ENCODE results near the gene SDC4.

DNA sequence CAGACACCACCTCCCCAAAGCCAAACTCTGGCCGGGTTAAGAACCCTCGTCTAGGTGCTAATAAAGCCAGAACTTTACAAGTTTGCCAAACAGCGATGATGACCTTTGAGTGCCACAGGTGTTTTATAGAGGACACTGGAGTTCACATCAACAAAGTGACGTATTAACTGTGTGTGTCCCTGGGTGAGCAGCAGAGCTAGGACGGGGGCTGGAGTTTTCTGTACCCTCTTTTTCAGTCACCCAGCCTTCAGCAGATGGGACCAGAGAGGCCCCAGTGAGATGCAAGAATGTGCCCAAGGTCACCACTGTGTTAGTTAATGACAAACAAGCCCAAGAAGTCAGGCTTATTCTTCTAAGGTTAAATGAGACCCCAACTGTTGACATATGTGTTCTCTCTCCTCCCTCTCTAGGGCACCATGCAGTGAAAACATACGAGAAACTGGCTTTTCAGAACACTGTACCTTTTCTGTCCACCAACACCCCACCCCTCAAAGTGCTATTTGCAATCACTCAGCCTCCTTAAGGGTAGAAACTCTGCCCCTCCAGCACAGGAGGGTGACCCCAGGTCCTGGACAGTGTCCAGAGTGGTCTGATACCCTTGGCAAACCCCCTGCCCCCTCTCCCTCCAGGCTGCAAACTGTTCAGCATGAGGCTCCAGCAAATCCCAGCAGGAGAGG, 5.2 kb downstream of the SDC4 start:
- TF ChIP-seq, protein P1, sequence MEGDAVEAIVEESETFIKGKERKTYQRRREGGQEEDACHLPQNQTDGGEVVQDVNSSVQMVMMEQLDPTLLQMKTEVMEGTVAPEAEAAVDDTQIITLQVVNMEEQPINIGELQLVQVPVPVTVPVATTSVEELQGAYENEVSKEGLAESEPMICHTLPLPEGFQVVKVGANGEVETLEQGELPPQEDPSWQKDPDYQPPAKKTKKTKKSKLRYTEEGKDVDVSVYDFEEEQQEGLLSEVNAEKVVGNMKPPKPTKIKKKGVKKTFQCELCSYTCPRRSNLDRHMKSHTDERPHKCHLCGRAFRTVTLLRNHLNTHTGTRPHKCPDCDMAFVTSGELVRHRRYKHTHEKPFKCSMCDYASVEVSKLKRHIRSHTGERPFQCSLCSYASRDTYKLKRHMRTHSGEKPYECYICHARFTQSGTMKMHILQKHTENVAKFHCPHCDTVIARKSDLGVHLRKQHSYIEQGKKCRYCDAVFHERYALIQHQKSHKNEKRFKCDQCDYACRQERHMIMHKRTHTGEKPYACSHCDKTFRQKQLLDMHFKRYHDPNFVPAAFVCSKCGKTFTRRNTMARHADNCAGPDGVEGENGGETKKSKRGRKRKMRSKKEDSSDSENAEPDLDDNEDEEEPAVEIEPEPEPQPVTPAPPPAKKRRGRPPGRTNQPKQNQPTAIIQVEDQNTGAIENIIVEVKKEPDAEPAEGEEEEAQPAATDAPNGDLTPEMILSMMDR (IDR thresholded peaks at IDR 0.05), result no peak
- TF ChIP-seq POLR2A (IDR thresholded peaks at IDR 0.05), result no peak
